ENCODE data around the gene CELA2B.
A peak's percentile ranks its signal among the peaks of the same experiment; 100 is the strongest.
"Not testable (repeated sequence)": the region's sequence is repeated elsewhere in the genome, so short reads cannot be mapped to it uniquely, and the experiment has no call there.

The CELA2B gene

DNA sequence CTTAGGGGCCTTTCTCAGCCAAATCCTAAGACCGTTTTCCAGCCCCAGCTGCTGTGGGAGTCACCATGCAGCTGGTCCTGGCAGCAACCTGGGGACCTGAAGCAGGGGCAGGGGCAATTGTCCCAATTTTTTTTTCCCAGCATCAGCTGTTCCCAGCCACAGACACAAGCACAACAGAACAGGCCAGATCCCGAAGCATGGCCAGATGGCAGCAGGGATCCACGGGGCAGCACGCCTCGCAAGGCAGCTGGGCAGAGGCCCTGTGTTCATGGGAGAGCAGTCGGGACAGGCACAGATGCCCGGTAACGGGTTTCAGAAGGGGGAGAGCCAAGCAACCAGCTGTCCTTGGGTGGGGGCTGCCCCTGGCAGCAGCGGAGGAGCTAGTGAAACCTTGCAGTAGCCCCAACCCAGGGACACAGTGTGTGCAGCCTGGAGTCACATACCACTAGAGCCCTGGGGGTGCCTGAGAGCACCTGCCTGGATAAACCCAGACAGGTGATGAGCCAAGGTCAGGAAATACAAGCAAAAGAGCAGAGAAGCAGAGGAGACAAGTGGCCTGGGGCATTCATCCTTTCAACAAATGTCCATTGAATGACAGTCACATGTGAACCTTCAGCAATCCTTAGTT, 6.0 kb upstream of the CELA2B start:
- DNase-seq = not testable (repeated sequence)

DNA sequence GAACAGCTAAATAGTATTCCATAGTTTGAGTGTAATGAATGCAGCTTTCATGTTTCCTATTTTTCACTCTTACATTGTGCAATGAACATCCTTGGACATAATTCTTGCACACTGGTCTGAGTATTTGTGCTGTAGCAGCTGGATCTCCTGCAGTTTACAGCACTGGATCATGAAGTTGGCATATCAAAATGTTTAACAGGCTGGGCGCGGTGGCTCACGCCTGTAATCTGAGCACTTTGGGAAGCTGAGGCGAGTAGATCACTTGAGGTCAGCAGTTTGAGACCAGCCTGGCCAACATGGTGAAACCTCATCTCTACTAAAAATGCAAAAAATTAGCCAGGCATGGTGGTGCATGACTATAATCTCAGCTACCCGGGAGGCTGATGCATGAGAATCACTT, 4.8 kb upstream of the CELA2B start:
- not testable (repeated sequence) for DNase-seq

DNA sequence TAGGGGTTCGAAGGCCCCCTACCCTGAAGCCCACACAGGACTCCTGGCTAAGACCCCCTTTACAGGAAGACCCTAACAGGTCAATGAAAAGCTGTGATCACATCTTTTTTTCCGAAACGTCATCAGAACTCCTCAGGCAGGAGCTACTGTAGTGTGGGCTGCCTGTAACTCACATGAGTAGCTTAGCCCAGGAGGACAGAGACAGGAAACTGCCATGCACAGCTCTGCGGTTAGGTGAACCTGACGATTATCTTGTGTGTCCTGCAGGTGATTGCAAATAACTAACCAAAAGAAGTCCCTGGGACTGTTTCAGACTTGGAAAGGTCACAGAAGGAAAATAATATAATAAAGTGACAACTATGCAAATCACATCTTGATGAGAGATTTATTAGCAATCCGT, 4.2 kb upstream of the CELA2B start:
- DNase-seq = not testable (repeated sequence)

DNA sequence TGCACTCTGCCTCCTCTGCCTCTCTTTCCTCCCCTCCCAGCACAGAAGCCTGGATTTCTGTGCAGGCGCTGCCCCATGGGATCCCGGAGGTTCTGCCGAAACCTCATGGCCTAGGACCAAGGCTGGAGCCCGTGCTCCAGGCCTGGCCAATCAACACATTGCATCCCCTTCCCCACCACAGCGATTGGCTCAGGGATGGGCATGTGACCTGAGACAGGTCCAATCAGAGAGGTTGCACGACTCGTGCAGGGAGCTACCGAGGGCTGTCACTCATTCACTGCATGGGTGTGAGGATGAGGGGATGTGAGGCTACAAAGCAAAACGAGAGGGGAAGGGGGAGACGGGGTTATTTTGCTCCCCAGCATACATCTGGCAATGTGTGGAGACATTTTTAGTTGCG, 3.3 kb upstream of the CELA2B start:
- no peak for DNase-seq

GRCh38 chr1:15476927-15477326, 1.0 kb downstream of the CELA2B start:
- no peak for DNase-seq

- DNase-seq = no peak
Observed at GRCh38 chr1:15477646-15478212, 1.8 kb downstream of the CELA2B start.

DNA sequence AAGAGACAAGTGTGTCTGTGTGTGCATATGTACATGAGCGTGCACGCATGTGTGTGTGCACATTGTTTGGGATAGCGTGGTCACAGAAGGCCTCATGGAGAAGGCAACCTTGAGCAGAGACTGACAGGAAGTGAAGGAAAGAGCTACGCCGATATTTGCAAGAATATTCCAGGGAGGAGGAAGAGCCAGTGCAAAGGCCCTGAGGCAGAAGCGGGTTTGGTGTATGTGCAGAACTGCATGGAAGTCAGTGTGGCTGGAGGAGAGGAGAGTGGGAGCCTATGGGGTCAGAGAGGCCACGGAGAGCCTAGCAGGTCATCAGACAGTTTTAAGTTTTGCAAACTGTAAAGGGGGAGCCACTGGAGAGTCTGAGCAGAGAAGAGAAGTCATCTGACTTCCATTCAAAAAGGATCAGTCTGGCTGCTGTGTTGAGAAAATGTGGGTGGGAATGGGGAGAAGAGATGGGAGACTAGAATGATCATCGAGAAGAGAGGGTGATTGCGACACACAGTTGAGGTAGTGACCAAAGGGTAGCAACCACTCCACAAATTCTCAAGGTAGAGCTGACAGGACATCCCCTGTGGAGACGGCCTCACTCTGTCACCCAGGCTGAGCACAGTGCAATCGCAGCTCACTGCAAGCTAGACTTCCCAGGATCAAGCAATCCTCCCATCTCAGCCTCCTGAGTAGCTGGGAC, 3.9 kb downstream of the CELA2B start:
- no peak for DNase-seq

- DNase-seq = not testable (repeated sequence)
Observed at GRCh38 chr1:15482455-15482854, 6.6 kb downstream of the CELA2B start.

GRCh38 chr1:15482983-15483543, 7.2 kb downstream of the CELA2B start:
- not testable (repeated sequence) for DNase-seq

GRCh38 chr1:15483971-15484370, 8.1 kb downstream of the CELA2B start:
- DNase-seq = no peak

DNA sequence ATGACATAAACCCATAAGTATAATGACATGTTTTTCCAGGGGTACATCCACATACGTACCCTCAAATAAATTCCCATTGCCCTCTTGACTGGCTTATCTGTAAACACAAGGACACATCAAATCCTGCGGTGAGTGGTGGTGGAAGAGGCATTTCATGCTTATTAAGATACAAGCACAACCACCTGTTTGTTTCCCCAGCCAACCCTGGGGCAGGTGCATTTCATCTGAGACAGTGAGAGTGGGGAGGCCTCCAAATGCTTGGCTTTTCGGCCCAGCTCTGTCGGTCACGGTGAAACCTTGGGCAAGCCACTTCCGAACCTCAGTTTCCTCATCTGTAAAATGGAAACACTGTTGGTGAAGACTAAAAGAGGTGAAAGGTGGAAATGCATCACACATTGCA, 8.5 kb downstream of the CELA2B start:
- DNase-seq = not testable (repeated sequence)

GRCh38 chr1:15485636-15486035, 9.7 kb downstream of the CELA2B start:
- DNase-seq = no peak

GRCh38 chr1:15486844-15487610, 11.1 kb downstream of the CELA2B start:
- DNase-seq = not testable (repeated sequence)

- no peak for DNase-seq
Observed at GRCh38 chr1:15488371-15488770, 12.5 kb downstream of the CELA2B start.

- DNase-seq = no peak
Observed at GRCh38 chr1:15489052-15489736, 13.3 kb downstream of the CELA2B start.

DNA sequence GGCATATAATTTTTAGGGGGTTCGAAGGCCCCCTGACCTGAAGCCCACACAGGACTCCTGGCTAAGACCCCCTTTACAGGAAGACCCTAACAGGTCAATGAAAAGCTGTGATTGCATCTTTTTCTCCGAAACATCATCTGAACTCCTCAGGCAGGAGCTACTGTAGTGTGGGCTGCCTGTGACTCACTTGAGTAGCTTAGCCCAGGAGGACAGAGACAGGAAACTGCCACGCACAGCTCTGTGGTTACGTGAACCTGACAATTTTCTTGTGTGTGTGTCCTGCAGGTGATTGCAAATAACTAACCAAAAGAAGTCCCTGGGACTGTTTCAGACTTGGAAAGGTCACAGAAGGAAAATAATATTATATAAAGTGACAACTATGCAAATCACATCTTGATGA, 15.1 kb downstream of the CELA2B start:
- DNase-seq = not testable (repeated sequence)

GRCh38 chr1:15492596-15492995, 16.7 kb downstream of the CELA2B start:
- DNase-seq = no peak

DNA sequence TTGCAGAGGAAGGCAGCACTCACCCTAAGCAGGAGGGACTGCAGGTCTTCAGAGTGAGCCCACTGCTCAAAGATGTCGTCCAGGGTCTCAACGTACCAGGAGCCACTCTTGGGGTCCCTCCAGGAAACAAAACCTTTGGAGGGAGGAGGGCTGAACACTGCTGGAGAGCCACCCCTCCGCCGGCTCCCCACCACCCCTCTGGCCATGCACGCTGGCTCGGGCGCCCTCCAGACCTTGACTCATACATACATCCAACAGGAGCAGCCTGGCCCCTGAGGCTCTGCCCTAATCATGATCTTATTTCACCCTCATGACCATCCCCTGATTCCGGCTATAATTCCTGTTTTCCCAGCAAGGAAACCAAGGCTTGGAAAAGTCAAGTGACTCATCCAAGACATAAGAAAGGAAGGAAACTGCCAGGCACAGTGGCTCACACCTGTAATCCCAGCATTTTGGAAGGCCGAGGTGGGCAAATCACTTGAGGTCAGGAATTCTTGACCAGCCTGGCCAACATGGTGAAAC, 18.0 kb downstream of the CELA2B start:
- DNase-seq = no peak

DNA sequence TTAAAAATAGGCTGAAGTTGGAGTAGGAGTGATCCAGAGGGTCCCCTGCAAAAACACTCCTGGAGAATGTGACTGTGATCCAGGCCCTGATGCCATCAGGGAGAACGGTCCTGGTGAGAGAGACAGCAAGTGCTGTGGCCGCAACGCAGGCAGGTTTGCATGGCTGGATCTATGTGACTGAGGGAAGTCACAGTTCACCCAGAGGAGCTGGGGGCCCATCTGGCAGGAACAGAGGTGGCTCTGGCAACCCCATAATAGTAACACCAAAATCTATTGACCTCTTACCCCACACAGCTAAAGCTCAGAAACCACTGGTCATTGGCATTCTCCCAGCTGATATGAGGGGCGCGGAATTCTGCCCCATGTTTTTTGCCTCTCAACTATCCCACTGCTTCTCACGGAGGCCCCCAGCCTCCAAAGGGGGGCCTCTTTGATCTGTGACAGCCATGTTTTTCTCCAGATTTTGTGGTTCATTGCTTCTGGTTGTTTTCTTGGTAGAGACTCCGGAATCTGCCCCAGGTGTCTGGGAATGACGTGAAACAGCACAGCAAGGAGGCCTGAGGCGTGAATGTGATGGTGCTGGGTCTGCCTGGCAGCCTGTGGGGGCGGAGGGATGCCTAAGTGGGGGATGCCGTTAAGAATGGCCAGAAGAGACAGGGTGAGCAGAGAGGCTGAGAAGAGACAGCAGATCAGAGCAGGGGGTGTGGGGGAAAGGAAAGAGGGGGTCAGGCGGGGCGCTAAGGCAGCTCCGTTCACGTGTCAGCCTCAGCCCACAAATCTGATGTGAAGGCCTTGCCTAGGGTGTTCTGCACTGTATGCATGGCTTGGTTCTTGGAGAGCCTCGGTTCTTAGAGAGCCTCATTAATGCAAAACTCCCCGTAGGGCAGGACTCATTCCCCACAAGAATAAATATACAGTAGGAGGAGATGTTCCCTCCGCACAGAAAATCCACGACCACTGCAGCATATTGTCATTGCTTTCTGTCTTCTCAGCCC, 24.6 kb downstream of the CELA2B start:
- DNase-seq = no peak

GRCh38 chr1:15501208-15502032, 25.5 kb downstream of the CELA2B start:
- peak; percentile 78 for DNase-seq
